HepG2 (cell line): ENCODE data around the gene TOPBP1. TPM values are rescaled to one million over a fixed set of nuclear protein-coding genes. Genes with fewer than 3 reads are reported as not detected.

Source experiments
- ATAC-seq: fragments of 200-7000 bp; cut with Tn5 transposase; 3 replicates; pipeline ENCODE4 v1.9.1; 2020; ENCODE audit warnings: mild to moderate bottlenecking, moderate library complexity
- BruUV-seq: library from RNA; stranded (reverse); fragments of 400-500 nt; replicated peaks from 2 replicates; lab custom pipeline; 2021; lab: Mats Ljungman, UMichigan
- CTCF ChIA-PET: fragments of 300-600 bp; formaldehyde crosslinking; extraction: SDS; loops from one replicate; lab custom pipeline; 2021; ENCODE audit warnings: low total read pairs, inconsistent platforms, low intra/inter-chr PET ratio; lab: Yijun Ruan, JAX
- POLR2A ChIA-PET: fragments of 350-600 bp; sonication (Branson Sonifier 250); formaldehyde crosslinking; loops from one replicate; lab custom pipeline; 2020; ENCODE audit warnings: antibody characterized with exemption, inconsistent platforms; lab: Yijun Ruan, JAX
- DNase-seq: peaks from one replicate; pipeline ENCODE4 v3.0.0-alpha.2; 2015; ENCODE audit warnings: low spot score
- FAIRE-seq: peaks from 3 replicates; lab custom pipeline; 2011; peaks lifted over from hg19 to GRCh38; lab: Jason Lieb, UNC
- H2AFZ ChIP-seq: one replicate; pipeline ENCODE4 v1.6.1; 2011; ENCODE audit warnings: low read length, inconsistent platforms
- H3K27ac ChIP-seq: fragments of 300-600 bp; 3 replicates; pipeline ENCODE4 v1.8.0; 2011; ENCODE audit warnings: mixed run types, mild to moderate bottlenecking, mixed read lengths, low read length, inconsistent platforms; ENCODE audit not compliant: insufficient read depth; ENCODE audit errors: extremely low read length
- H3K27me3 ChIP-seq, 2 experiments: fragments of 200-600 bp in 1 of 2; 2 replicates in 1 of 2; 3 replicates in 1 of 2; pipeline versions ENCODE4 v1.6.0 to v1.8.0; 2011; ENCODE audit warnings: low read length in 2 of 2, mild to moderate bottlenecking in 2 of 2, moderate library complexity in 2 of 2, inconsistent platforms in 1 of 2; ENCODE audit not compliant: insufficient read depth in 2 of 2, control insufficient read depth in 1 of 2
- H3K36me3 ChIP-seq, 2 experiments: fragments of 200-600 bp in 1 of 2; replicated peaks in 1 of 2; 2 replicates in 1 of 2; 3 replicates in 1 of 2; pipeline versions ENCODE4 v1.5.1 to v1.8.0; 2011; ENCODE audit warnings: low read length in 2 of 2, inconsistent platforms in 1 of 2; ENCODE audit not compliant: insufficient read depth in 2 of 2, control insufficient read depth in 1 of 2
- H3K4me1 ChIP-seq: 2 replicates; pipeline ENCODE4 v1.5.1; 2012; ENCODE audit warnings: low read length, inconsistent platforms; ENCODE audit not compliant: insufficient read depth
- H3K4me2 ChIP-seq: 2 replicates; pipeline ENCODE4 v1.6.0; 2011; ENCODE audit warnings: low read depth, low read length, inconsistent platforms
- H3K4me3 ChIP-seq, 3 experiments: fragments of 200-600 bp in 1 of 3; sonication (generic), shearing (Covaris generic) in 1 of 3; replicated peaks in 1 of 3; 2 replicates each; pipeline ENCODE4 v1.5.1; 2011 to 2016; ENCODE audit warnings: low read length in 3 of 3, inconsistent platforms in 2 of 3, low read depth in 2 of 3, mild to moderate bottlenecking in 2 of 3, control low read depth in 1 of 3, mixed read lengths in 1 of 3; ENCODE audit not compliant: insufficient read depth in 1 of 3
- H3K79me2 ChIP-seq: one replicate; pipeline ENCODE4 v1.6.1; 2011; ENCODE audit warnings: low read length, inconsistent platforms; ENCODE audit not compliant: insufficient read depth
- H3K9ac ChIP-seq: 2 replicates; pipeline ENCODE4 v1.6.0; 2011; ENCODE audit warnings: mild to moderate bottlenecking, low read depth, low read length, inconsistent platforms; ENCODE audit not compliant: insufficient read depth
- H3K9me3 ChIP-seq: 2 replicates; pipeline ENCODE4 v1.5.1; 2012; ENCODE audit warnings: mild to moderate bottlenecking, low read length
- H4K20me1 ChIP-seq: 2 replicates; pipeline ENCODE4 v1.6.0; 2011; ENCODE audit warnings: inconsistent platforms, mild to moderate bottlenecking, low read length, moderate library complexity; ENCODE audit not compliant: insufficient read depth
- E2F1 ChIP-seq: sonication (generic); formaldehyde crosslinking; IDR thresholded peaks from 2 replicates; pipeline ENCODE4 v1.5.0; 2020; ENCODE audit warnings: missing genetic modification reagents
- FOXK1 ChIP-seq: sonication (generic); formaldehyde crosslinking; IDR thresholded peaks from 2 replicates; pipeline ENCODE4 v1.4.0; 2020; ENCODE audit warnings: low read depth, missing genetic modification reagents, borderline replicate concordance
- NR2F1 ChIP-seq, 2 experiments: fragments of 450-650 bp in 1 of 2; formaldehyde crosslinking in 1 of 2; IDR thresholded peaks; 2 replicates each; pipeline versions ENCODE4 v1.5.0 to v1.6.1; 2016 to 2020; ENCODE audit warnings: mild to moderate bottlenecking in 1 of 2, missing compliant biosample characterization in 1 of 2, missing genetic modification reagents in 1 of 2, moderate library complexity in 1 of 2
- PITX1 ChIP-seq: sonication (generic); formaldehyde crosslinking; IDR thresholded peaks from 2 replicates; pipeline ENCODE4 v1.5.1; 2020; ENCODE audit warnings: mild to moderate bottlenecking, missing genetic modification reagents
- RFXANK ChIP-seq: IDR thresholded peaks from 2 replicates; pipeline ENCODE4 v1.6.1; 2016
- RXRB ChIP-seq: IDR thresholded peaks from 2 replicates; pipeline ENCODE4 v1.6.1; 2016; ENCODE audit warnings: borderline replicate concordance, missing genetic modification reagents, missing compliant biosample characterization
- SALL1 ChIP-seq: sonication (generic); formaldehyde crosslinking; IDR thresholded peaks from 2 replicates; pipeline ENCODE4 v1.8.0; 2022; ENCODE audit warnings: mild to moderate bottlenecking, missing genetic modification reagents
- SETDB1 ChIP-seq: sonication (generic); formaldehyde crosslinking; IDR thresholded peaks from 2 replicates; pipeline ENCODE4 v1.5.1; 2020; ENCODE audit warnings: missing genetic modification reagents, mild to moderate bottlenecking, borderline replicate concordance
- TEAD3 ChIP-seq: optimal IDR thresholded peaks from 2 replicates; pipeline ENCODE3; 2016; ENCODE audit warnings: borderline replicate concordance
- ZEB1 ChIP-seq: IDR thresholded peaks from 2 replicates; pipeline ENCODE4 v1.6.1; 2012; ENCODE audit warnings: mild to moderate bottlenecking, low read depth, inconsistent platforms; ENCODE audit not compliant: insufficient replicate concordance
- ZNF33B ChIP-seq: sonication (generic); formaldehyde crosslinking; IDR thresholded peaks from 2 replicates; pipeline ENCODE4 v1.5.1; 2020; ENCODE audit warnings: mild to moderate bottlenecking, missing genetic modification reagents
- ZNF614 ChIP-seq: IDR thresholded peaks from 2 replicates; pipeline ENCODE4 v1.6.1; 2018; ENCODE audit warnings: missing biosample characterization, missing genetic modification reagents, inconsistent platforms, borderline replicate concordance
- ZNF615 ChIP-seq: sonication (generic); formaldehyde crosslinking; IDR thresholded peaks from 2 replicates; pipeline ENCODE4 v1.5.0; 2020; ENCODE audit warnings: mild to moderate bottlenecking, missing genetic modification reagents, borderline replicate concordance
- ZNF768 ChIP-seq: sonication (generic); formaldehyde crosslinking; IDR thresholded peaks from 2 replicates; pipeline ENCODE4 v1.4.0; 2020; ENCODE audit warnings: missing genetic modification reagents
- WGBS: methylation state at CpG from one replicate; pipeline ENCODE4 v1.1.6; 2017; ENCODE audit warnings: low lambda C conversion rate; 5-methylcytosine and 5-hydroxymethylcytosine counted together
- in situ Hi-C: cut with HindIII; loops from 2 replicates; pipeline ENCODE4 v1.10.0; 2017; ENCODE audit warnings: low pct_unique_long_range_greater_than_20kb; ENCODE audit not compliant: extremely low pct_ligation_motif_present
- intact Hi-C: fragments of 100-400 bp; cut with micrococcal nuclease; formaldehyde crosslinking; loops from one replicate; pipeline ENCODE4 v1.10.0; 2022; ENCODE audit not compliant: unreplicated experiment
- polyA plus RNA-seq, 8 experiments: library from polyadenylated mRNA; depleted of rRNA in 3 of 8; stranded (reverse) in 7 of 8; unstranded in 1 of 8; fragments of >200 nt; fragmentation: Illumina TruSeq in 4 of 8; extraction: Trizol in 4 of 8; gene quantifications; 2 replicates each; pipeline versions ENCODE4 v1.2.1 to v1.2.3, GENCODE V29; 2011 to 2016; ENCODE audit warnings: low read depth in 4 of 8, missing spikeins in 1 of 8, mixed read lengths in 1 of 8; ENCODE audit not compliant: insufficient read depth in 1 of 8
- total RNA-seq, 5 experiments: library from RNA; depleted of rRNA; stranded (reverse); fragments of >200 nt; fragmentation: Illumina TruSeq; extraction: Trizol; gene quantifications; 2 replicates each; pipeline ENCODE4 v1.2.3, GENCODE V29; 2016; ENCODE audit warnings: low read depth in 1 of 5
- TF ChIP-seq, protein P1 (sequence below): IDR thresholded peaks from 2 replicates; pipeline ENCODE4 v1.6.1; 2018; ENCODE audit warnings: missing genetic modification reagents, mild to moderate bottlenecking, missing compliant biosample characterization
- TF ChIP-seq, protein P2 (sequence below): sonication (generic); formaldehyde crosslinking; IDR thresholded peaks from 2 replicates; pipeline ENCODE4 v1.9.0; 2021; ENCODE audit warnings: missing genetic modification reagents, borderline replicate concordance
- TF ChIP-seq, protein P3 (sequence below): sonication (generic); formaldehyde crosslinking; conservative IDR thresholded peaks from 2 replicates; pipeline ENCODE4 v1.8.0; 2022; ENCODE audit warnings: mild to moderate bottlenecking, moderate library complexity, missing genetic modification reagents
- TF ChIP-seq, protein P4 (sequence below): sonication (generic); formaldehyde crosslinking; IDR thresholded peaks from 2 replicates; pipeline ENCODE4 v1.8.0; 2022; ENCODE audit warnings: missing genetic modification reagents, mild to moderate bottlenecking, inconsistent platforms, borderline replicate concordance

Gene TOPBP1
- total and polyA plus RNA-seq, 2 of the 13 experiments (the other 11 are each of a cell fraction or from before 2014, with no cell fraction given) = 24.3 to 42.9 TPM

GRCh38 chr3:133568294-133569014 is 93.3 kb downstream of the TOPBP1 start:
- H3K27ac ChIP-seq = no peak overlapping the region
- H3K4me2 ChIP-seq = peak overlapping the region; percentile 38
- BruUV-seq = no TSS peak
- H4K20me1 ChIP-seq = no peaks in the 10 kb centered on the region
- intact Hi-C loops = no loop called here
- ChIA-PET POLR2A (no interaction called here), CTCF (no interaction called here)
- no peaks in the 10 kb centered on the region for H3K27me3 ChIP-seq
- H3K4me3 ChIP-seq = no peak overlapping the region
- H3K36me3 ChIP-seq = no peaks in the 10 kb centered on the region
- peak; percentile 47 for DNase-seq
- H2AFZ ChIP-seq = no peak overlapping the region
- peaks cover 68% of the 10 kb centered on the region for H3K4me1 ChIP-seq
- in situ Hi-C loops = no loop called here
- no peaks in the 10 kb centered on the region for H3K79me2 ChIP-seq
- ATAC-seq = peak; percentile 37
- WGBS = 10% methylated on average over 7 of the region's 8 CpGs
- no peak overlapping the region for H3K9ac ChIP-seq
- FAIRE-seq = no peak
- no peaks in the 10 kb centered on the region for H3K9me3 ChIP-seq
- TF ChIP-seq ZNF768 (CRISPR knock-in tag) (no peak), ZNF33B (CRISPR knock-in tag) (no peak), ZEB1 (no peak), PITX1 (no peak), RXRB (CRISPR knock-in tag) (peak; percentile 70; the same call in 1 of the 2 replicates), ZNF615 (CRISPR knock-in tag) (no peak), E2F1 (CRISPR knock-in tag) (no peak), RFXANK (CRISPR knock-in tag) (no peak), SALL1 (CRISPR knock-in tag) (no peak), FOXK1 (peak; percentile 53; the same call in 1 of the 2 replicates), SETDB1 (CRISPR knock-in tag) (no peak), ZNF614 (CRISPR knock-in tag) (no peak), NR2F1 (CRISPR knock-in tag; IDR thresholded peaks at IDR 0.05) (peak; percentile 74 to 75), TEAD3 (CRISPR knock-in tag) (peak; percentile 43)
- TF ChIP-seq, protein P1, sequence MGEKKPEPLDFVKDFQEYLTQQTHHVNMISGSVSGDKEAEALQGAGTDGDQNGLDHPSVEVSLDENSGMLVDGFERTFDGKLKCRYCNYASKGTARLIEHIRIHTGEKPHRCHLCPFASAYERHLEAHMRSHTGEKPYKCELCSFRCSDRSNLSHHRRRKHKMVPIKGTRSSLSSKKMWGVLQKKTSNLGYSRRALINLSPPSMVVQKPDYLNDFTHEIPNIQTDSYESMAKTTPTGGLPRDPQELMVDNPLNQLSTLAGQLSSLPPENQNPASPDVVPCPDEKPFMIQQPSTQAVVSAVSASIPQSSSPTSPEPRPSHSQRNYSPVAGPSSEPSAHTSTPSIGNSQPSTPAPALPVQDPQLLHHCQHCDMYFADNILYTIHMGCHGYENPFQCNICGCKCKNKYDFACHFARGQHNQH (CRISPR knock-in tag) = no peak
- TF ChIP-seq, protein P2, sequence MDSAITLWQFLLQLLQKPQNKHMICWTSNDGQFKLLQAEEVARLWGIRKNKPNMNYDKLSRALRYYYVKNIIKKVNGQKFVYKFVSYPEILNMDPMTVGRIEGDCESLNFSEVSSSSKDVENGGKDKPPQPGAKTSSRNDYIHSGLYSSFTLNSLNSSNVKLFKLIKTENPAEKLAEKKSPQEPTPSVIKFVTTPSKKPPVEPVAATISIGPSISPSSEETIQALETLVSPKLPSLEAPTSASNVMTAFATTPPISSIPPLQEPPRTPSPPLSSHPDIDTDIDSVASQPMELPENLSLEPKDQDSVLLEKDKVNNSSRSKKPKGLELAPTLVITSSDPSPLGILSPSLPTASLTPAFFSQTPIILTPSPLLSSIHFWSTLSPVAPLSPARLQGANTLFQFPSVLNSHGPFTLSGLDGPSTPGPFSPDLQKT (CRISPR knock-in tag) = no peak
- TF ChIP-seq, protein P3, sequence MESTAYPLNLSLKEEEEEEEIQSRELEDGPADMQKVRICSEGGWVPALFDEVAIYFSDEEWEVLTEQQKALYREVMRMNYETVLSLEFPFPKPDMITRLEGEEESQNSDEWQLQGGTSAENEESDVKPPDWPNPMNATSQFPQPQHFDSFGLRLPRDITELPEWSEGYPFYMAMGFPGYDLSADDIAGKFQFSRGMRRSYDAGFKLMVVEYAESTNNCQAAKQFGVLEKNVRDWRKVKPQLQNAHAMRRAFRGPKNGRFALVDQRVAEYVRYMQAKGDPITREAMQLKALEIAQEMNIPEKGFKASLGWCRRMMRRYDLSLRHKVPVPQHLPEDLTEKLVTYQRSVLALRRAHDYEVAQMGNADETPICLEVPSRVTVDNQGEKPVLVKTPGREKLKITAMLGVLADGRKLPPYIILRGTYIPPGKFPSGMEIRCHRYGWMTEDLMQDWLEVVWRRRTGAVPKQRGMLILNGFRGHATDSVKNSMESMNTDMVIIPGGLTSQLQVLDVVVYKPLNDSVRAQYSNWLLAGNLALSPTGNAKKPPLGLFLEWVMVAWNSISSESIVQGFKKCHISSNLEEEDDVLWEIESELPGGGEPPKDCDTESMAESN (CRISPR knock-in tag) = no peak
- TF ChIP-seq, protein P4, sequence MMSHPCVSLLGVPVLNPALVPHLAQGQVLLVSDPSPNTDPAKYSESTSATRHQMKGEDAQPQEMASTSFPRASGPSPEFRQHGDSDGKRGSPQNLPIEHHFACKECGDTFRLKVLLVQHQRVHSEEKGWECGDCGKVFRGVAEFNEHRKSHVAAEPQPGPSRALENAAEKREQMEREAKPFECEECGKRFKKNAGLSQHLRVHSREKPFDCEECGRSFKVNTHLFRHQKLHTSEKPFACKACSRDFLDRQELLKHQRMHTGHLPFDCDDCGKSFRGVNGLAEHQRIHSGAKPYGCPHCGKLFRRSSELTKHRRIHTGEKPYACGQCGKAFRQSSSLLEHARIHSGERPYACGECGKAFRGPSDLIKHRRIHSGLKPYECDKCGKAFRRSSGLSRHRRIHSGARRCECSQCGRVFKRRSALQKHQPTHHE (CRISPR knock-in tag) = no peak
